ENCODE results near the gene ADAT1.
"Not testable (repeated sequence)": the region's sequence is repeated elsewhere in the genome, so short reads cannot be mapped to it uniquely, and the experiment has no call there.

Gene ADAT1

GRCh38 chr16:75620326-75621169 lies 2.5 kb downstream of the ADAT1 start:
- DNase-seq (ENCODE audit: low spot score) = no peak

- no peak for DNase-seq (ENCODE audit: low spot score)
These were observed 4.3 kb downstream of the ADAT1 start for GRCh38 chr16:75618780-75619179.

- no peak for DNase-seq (ENCODE audit: low spot score)
These were observed 6.0 kb downstream of the ADAT1 start for GRCh38 chr16:75617121-75617520.

GRCh38 chr16:75616521-75617010 lies 6.5 kb downstream of the ADAT1 start:
- DNase-seq (ENCODE audit: low spot score) = no peak

GRCh38 chr16:75615619-75616018 lies 7.5 kb downstream of the ADAT1 start:
- DNase-seq (ENCODE audit: low spot score) = no peak

- DNase-seq (ENCODE audit: low spot score) = peak; percentile 32
These were observed 8.8 kb downstream of the ADAT1 start for GRCh38 chr16:75614066-75614897.

- no peak for DNase-seq (ENCODE audit: low spot score)
These were observed 16.6 kb downstream of the ADAT1 start for GRCh38 chr16:75606507-75606906.

GRCh38 chr16:75603241-75603640 lies 19.8 kb downstream of the ADAT1 start:
- no peak for DNase-seq (ENCODE audit: low spot score)

- DNase-seq (ENCODE audit: low spot score) = no peak
These were observed 23.4 kb downstream of the ADAT1 start for GRCh38 chr16:75599452-75600277.

- no peak for DNase-seq (ENCODE audit: low spot score)
These were observed 29.0 kb downstream of the ADAT1 start for GRCh38 chr16:75593825-75594820.

- DNase-seq (ENCODE audit: low spot score) = no peak
These were observed 29.8 kb downstream of the ADAT1 start for GRCh38 chr16:75593308-75593707.

- DNase-seq (ENCODE audit: low spot score) = not testable (repeated sequence)
These were observed 31.2 kb downstream of the ADAT1 start for GRCh38 chr16:75591927-75592326.

- DNase-seq (ENCODE audit: low spot score) = no peak
These were observed 31.9 kb downstream of the ADAT1 start for GRCh38 chr16:75590920-75591843.

- no peak for DNase-seq (ENCODE audit: low spot score)
These were observed 33.8 kb downstream of the ADAT1 start for GRCh38 chr16:75589306-75589705.

- no peak for DNase-seq (ENCODE audit: low spot score)
These were observed 34.4 kb downstream of the ADAT1 start for GRCh38 chr16:75588716-75589115.

GRCh38 chr16:75584108-75584507 lies 39.0 kb downstream of the ADAT1 start:
- DNase-seq (ENCODE audit: low spot score) = no peak

GRCh38 chr16:75579281-75579834 lies 43.7 kb downstream of the ADAT1 start:
- no peak for DNase-seq (ENCODE audit: low spot score)

- DNase-seq (ENCODE audit: low spot score) = no peak
These were observed 44.4 kb downstream of the ADAT1 start for GRCh38 chr16:75578725-75579124.

GRCh38 chr16:75578212-75578611 lies 44.9 kb downstream of the ADAT1 start:
- DNase-seq (ENCODE audit: low spot score) = no peak
